ENCODE measurements around the gene TES. TPM values are rescaled to one million over a fixed set of nuclear protein-coding genes. Genes with fewer than 3 reads are reported as not detected.

TES gene
- total and polyA plus RNA-seq, 9 of the 15 experiments (the other 6 are each of a cell fraction or from before 2014, with no cell fraction given): 20.7 to 61.6 (median 53.8) TPM

- TF ChIP-seq, protein P1, sequence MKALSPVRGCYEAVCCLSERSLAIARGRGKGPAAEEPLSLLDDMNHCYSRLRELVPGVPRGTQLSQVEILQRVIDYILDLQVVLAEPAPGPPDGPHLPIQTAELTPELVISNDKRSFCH (CRISPR knock-in tag; IDR thresholded peaks at IDR 0.05): no peak
- TF ChIP-seq, protein P1 (tag; IDR thresholded peaks at IDR 0.05): no peak
- TF ChIP-seq, protein P2, sequence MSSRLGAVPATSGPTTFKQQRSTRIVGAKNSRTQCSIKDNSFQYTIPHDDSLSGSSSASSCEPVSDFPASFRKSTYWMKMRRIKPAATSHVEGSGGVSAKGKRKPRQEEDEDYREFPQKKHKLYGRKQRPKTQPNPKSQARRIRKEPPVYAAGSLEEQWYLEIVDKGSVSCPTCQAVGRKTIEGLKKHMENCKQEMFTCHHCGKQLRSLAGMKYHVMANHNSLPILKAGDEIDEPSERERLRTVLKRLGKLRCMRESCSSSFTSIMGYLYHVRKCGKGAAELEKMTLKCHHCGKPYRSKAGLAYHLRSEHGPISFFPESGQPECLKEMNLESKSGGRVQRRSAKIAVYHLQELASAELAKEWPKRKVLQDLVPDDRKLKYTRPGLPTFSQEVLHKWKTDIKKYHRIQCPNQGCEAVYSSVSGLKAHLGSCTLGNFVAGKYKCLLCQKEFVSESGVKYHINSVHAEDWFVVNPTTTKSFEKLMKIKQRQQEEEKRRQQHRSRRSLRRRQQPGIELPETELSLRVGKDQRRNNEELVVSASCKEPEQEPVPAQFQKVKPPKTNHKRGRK (tag; IDR thresholded peaks at IDR 0.05): peak; percentile 25; the same call in 1 of the 2 replicates
- TF ChIP-seq GABPA (tag; conservative IDR thresholded peaks at IDR 0.05; ENCODE audit: low read depth) (peak; percentile 92), FOXM1 (IDR thresholded peaks at IDR 0.05; ENCODE audit: low read depth) (no peak), FOXM1 (CRISPR knock-in tag; IDR thresholded peaks at IDR 0.05; ENCODE audit: low read depth) (no peak), CHD4 (IDR thresholded peaks at IDR 0.05; ENCODE audit: insufficient read depth, insufficient replicate concordance, low read depth, low read length, poor library complexity, severe bottlenecking) (peak; percentile 22), HNRNPUL1 (IDR thresholded peaks at IDR 0.05; ENCODE audit: low read length) (no peak), E2F6 (IDR thresholded peaks at IDR 0.05; ENCODE audit: borderline replicate concordance in 1 of 2, extremely low read depth in 1 of 2, insufficient read depth in 1 of 2, insufficient read length in 1 of 2, low read depth in 1 of 2, low read length in 1 of 2, poor library complexity in 1 of 2, severe bottlenecking in 1 of 2) (peak; percentile 92 to 98), MGA (IDR thresholded peaks at IDR 0.05) (peak; percentile 76; the same call in 1 of the 2 replicates), E2F3 (CRISPR knock-in tag; IDR thresholded peaks at IDR 0.05) (peak; percentile 22), GABPB2 (CRISPR knock-in tag; conservative IDR thresholded peaks at IDR 0.05) (no peak)
These were observed at the start of gene TES (continued) for GRCh38 chr7:116210345-116211005.

Measured in K562 (cell line).